ENCODE measurements around the gene PIGL.

DNA sequence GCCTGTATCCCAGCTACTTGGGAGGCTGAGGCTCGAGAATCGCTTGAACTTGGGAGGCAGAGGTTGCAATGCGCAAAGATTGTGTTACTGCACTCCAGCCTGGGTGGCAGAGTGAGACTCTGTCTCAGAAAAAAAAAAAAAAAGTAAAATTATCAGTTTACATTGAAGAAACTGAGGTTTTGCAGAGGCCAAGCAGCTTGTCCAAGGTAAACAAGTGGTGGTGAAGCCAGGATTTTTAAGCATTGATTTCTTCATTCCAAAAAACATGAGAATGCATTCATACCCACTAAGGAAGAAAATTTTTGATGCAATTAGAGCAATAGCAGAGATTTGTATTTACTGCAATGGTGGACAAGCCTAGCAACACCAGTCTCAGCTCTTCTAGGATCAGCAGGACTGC lies 83.5 kb downstream of the PIGL start:
- no peak for TF ChIP-seq GATA3 (IDR thresholded peaks at IDR 0.05; ENCODE audit: low read depth, low read length)
- no peak for TF ChIP-seq GATA2 (IDR thresholded peaks at IDR 0.05; ENCODE audit: low read depth, low read length)
